Neural progenitor cell (in vitro differentiated cells): ENCODE data around the gene TLR8. TPM values are rescaled to one million over a fixed set of nuclear protein-coding genes. Genes with fewer than 3 reads are reported as not detected.

ENCODE experiments used
- DNase-seq: peaks from one replicate; pipeline ENCODE4 v3.0.0-alpha.2; 2016; ENCODE audit warnings: low spot score
- H2AFZ ChIP-seq: fragments of 200-600 bp; sonication (generic); replicated peaks from 2 replicates; pipeline ENCODE4 v1.6.1; 2016; ENCODE audit warnings: antibody characterized with exemption
- H3F3A ChIP-seq: fragments of 200-600 bp; sonication (generic); 2 replicates; pipeline ENCODE4 v1.6.1; 2016; ENCODE audit warnings: antibody characterized with exemption, low read depth
- H3K27ac ChIP-seq: fragments of 200-600 bp; sonication (generic); 2 replicates; pipeline ENCODE4 v1.5.1; 2016; ENCODE audit warnings: mild to moderate bottlenecking
- H3K27me3 ChIP-seq: fragments of 200-600 bp; sonication (generic); 2 replicates; pipeline ENCODE4 v1.6.1; 2016; ENCODE audit warnings: mild to moderate bottlenecking, moderate library complexity
- H3K36me3 ChIP-seq: fragments of 200-600 bp; sonication (generic); 2 replicates; pipeline ENCODE4 v1.5.1; 2016
- H3K4me1 ChIP-seq: fragments of 200-600 bp; sonication (generic); 2 replicates; pipeline ENCODE4 v1.6.1; 2016; ENCODE audit warnings: mixed run types
- H3K4me2 ChIP-seq: fragments of 200-600 bp; sonication (generic); 2 replicates; pipeline ENCODE4 v1.6.1; 2016
- H3K4me3 ChIP-seq: fragments of 200-600 bp; sonication (generic); 2 replicates; pipeline ENCODE4 v1.5.1; 2016
- H3K79me2 ChIP-seq: fragments of 200-600 bp; sonication (generic); 2 replicates; pipeline ENCODE4 v1.6.1; 2016; ENCODE audit warnings: low read depth
- H3K9ac ChIP-seq: fragments of 200-600 bp; sonication (generic); 2 replicates; pipeline ENCODE4 v1.6.1; 2016
- H3K9me3 ChIP-seq: fragments of 200-600 bp; sonication (generic); 2 replicates; pipeline ENCODE4 v1.5.1; 2016; ENCODE audit warnings: low read depth
- H4K20me1 ChIP-seq: fragments of 200-600 bp; sonication (generic); 2 replicates; pipeline ENCODE4 v1.6.1; 2016; ENCODE audit warnings: low read depth
- H3K27ac Mint-ChIP-seq: 3 replicates; pipeline ENCODE4 v1.8.0; 2021; ENCODE audit warnings: mixed read lengths
- H3K27me3 Mint-ChIP-seq: 2 replicates; pipeline ENCODE4 v1.8.0; 2022; ENCODE audit warnings: low read depth, mild to moderate bottlenecking, inconsistent platforms, moderate library complexity, mixed read lengths; ENCODE audit not compliant: insufficient read depth
- H3K36me3 Mint-ChIP-seq: 3 replicates; pipeline ENCODE4 v1.8.0; 2021; ENCODE audit warnings: mixed read lengths
- H3K4me1 Mint-ChIP-seq: 3 replicates; pipeline ENCODE4 v1.8.0; 2021; ENCODE audit warnings: mixed read lengths
- H3K4me3 Mint-ChIP-seq: 3 replicates; pipeline ENCODE4 v1.8.0; 2021; ENCODE audit warnings: mild to moderate bottlenecking, moderate library complexity, mixed read lengths
- H3K9me3 Mint-ChIP-seq: 3 replicates; pipeline ENCODE4 v1.8.0; 2020; ENCODE audit warnings: mixed read lengths
- EZH2 ChIP-seq: fragments of 200-600 bp; sonication (generic); IDR thresholded peaks from 2 replicates; pipeline ENCODE4 v1.6.1; 2017; ENCODE audit warnings: antibody characterized with exemption, mild to moderate bottlenecking, moderate library complexity
- EZH2phosphoT487 ChIP-seq: fragments of 200-600 bp; sonication (generic); IDR thresholded peaks from 2 replicates; pipeline ENCODE4 v1.6.1; 2017; ENCODE audit warnings: antibody characterized with exemption
- total RNA-seq: library from RNA; depleted of rRNA; stranded (reverse); fragments of >200 nt; gene quantifications from 2 replicates; pipeline ENCODE4 v1.2.3, GENCODE V29; 2015; ENCODE audit warnings: low replicate concordance
- TF ChIP-seq, protein P1 (sequence below): fragments of 200-600 bp; sonication (generic); IDR thresholded peaks from 2 replicates; pipeline ENCODE4 v1.5.1; 2017; ENCODE audit warnings: antibody characterized with exemption, mild to moderate bottlenecking

Gene TLR8
- total RNA-seq, 1 donor from 2014 or later, result not detected

- Histone ChIP-seq H3K9ac (no peak overlapping the region), H3K27me3 (no peaks in the 10 kb centered on the region), H3K4me1 (no peaks in the 10 kb centered on the region), H2AFZ (no peak overlapping the region), H4K20me1 (no peaks in the 10 kb centered on the region), H3F3A (no peaks in the 10 kb centered on the region), H3K4me2 (no peak overlapping the region), H3K4me3 (no peak overlapping the region), H3K9me3 (peaks cover 4% of the 10 kb centered on the region), H3K79me2 (no peaks in the 10 kb centered on the region), H3K27ac (no peak overlapping the region), H3K36me3 (no peaks in the 10 kb centered on the region)
- H3K27me3 Mint-ChIP-seq, result no peaks in the 10 kb centered on the region
- no peak overlapping the region for H3K27ac Mint-ChIP-seq
- H3K9me3 Mint-ChIP-seq, result peaks cover 8% of the 10 kb centered on the region
- no peaks in the 10 kb centered on the region for H3K4me1 Mint-ChIP-seq
- no peak for TF ChIP-seq EZH2phosphoT487
- TF ChIP-seq, protein P1, sequence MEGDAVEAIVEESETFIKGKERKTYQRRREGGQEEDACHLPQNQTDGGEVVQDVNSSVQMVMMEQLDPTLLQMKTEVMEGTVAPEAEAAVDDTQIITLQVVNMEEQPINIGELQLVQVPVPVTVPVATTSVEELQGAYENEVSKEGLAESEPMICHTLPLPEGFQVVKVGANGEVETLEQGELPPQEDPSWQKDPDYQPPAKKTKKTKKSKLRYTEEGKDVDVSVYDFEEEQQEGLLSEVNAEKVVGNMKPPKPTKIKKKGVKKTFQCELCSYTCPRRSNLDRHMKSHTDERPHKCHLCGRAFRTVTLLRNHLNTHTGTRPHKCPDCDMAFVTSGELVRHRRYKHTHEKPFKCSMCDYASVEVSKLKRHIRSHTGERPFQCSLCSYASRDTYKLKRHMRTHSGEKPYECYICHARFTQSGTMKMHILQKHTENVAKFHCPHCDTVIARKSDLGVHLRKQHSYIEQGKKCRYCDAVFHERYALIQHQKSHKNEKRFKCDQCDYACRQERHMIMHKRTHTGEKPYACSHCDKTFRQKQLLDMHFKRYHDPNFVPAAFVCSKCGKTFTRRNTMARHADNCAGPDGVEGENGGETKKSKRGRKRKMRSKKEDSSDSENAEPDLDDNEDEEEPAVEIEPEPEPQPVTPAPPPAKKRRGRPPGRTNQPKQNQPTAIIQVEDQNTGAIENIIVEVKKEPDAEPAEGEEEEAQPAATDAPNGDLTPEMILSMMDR, result no peak
- no peak for TF ChIP-seq EZH2
- H3K4me3 Mint-ChIP-seq, result no peak overlapping the region
- no peaks in the 10 kb centered on the region for H3K36me3 Mint-ChIP-seq
- no peak for DNase-seq
Observed at GRCh38 chrX:12867685-12868084, 38.7 kb upstream of the TLR8 start.

DNA sequence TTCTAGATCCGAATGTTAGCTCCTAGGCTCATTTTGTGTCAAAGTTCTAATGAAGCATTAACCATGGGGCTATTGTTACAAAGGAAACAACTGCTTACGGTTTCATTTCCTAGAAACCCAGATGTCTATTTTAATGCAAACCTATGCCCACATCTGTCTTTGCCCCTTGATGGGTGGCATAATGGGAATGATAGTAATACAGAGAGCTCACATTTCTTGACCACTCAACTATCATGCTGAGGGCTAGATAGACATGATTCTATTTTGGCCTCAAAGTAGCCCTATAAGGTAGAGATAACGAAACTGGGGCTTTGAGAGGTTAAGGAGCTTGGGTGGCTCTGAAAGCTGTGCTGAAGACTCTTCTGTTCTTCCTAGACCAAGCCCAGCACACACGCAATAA is 37.7 kb upstream of the TLR8 start:
- no peaks in the 10 kb centered on the region for H4K20me1 ChIP-seq
- Mint-ChIP-seq H3K9me3 (peaks cover 6% of the 10 kb centered on the region), H3K36me3 (no peaks in the 10 kb centered on the region), H3K27ac (no peak overlapping the region), H3K4me3 (no peak overlapping the region), H3K4me1 (no peaks in the 10 kb centered on the region), H3K27me3 (no peaks in the 10 kb centered on the region)
- H3K4me3 ChIP-seq, result no peak overlapping the region
- no peaks in the 10 kb centered on the region for H3K79me2 ChIP-seq
- no peaks in the 10 kb centered on the region for H3F3A ChIP-seq
- no peak for TF ChIP-seq EZH2
- no peak for TF ChIP-seq EZH2phosphoT487
- TF ChIP-seq, protein P1, result no peak
- H3K9ac ChIP-seq, result no peak overlapping the region
- peaks cover 4% of the 10 kb centered on the region for H3K9me3 ChIP-seq
- no peak overlapping the region for H3K4me2 ChIP-seq
- H3K27ac ChIP-seq, result no peak overlapping the region
- no peaks in the 10 kb centered on the region for H3K27me3 ChIP-seq
- no peak overlapping the region for H2AFZ ChIP-seq
- H3K4me1 ChIP-seq, result no peaks in the 10 kb centered on the region
- DNase-seq, result no peak
- H3K36me3 ChIP-seq, result no peaks in the 10 kb centered on the region

DNA sequence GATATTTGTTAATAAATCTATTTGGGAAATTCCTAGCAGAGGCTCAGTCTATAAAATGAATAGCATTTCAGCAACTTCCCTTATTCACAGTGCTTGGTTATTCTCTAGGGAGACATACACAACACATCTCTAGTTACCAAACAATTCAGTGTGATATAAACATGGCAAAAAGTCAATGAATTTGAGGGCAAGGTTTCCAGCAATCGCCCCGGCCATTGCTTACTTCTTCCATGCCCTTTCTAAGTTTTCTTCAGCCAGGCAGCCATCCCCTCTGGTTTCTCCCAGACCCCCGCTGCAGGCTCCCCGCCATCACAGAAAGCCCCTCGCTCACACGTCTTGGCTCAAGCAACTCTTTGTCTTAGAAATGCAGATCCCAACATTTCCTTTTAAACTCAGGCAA is 35.2 kb upstream of the TLR8 start:
- H3K27ac Mint-ChIP-seq, result no peak overlapping the region
- Histone ChIP-seq H3K9me3 (peaks cover 3% of the 10 kb centered on the region), H3K4me2 (no peak overlapping the region), H3K4me3 (no peak overlapping the region), H2AFZ (no peak overlapping the region), H3F3A (no peaks in the 10 kb centered on the region), H3K36me3 (no peaks in the 10 kb centered on the region), H3K79me2 (no peaks in the 10 kb centered on the region), H4K20me1 (no peaks in the 10 kb centered on the region), H3K4me1 (no peaks in the 10 kb centered on the region), H3K27me3 (no peaks in the 10 kb centered on the region), H3K27ac (no peak overlapping the region), H3K9ac (no peak overlapping the region)
- H3K27me3 Mint-ChIP-seq, result no peaks in the 10 kb centered on the region
- H3K4me1 Mint-ChIP-seq, result no peaks in the 10 kb centered on the region
- TF ChIP-seq, protein P1, result no peak
- no peak for TF ChIP-seq EZH2phosphoT487
- no peak for TF ChIP-seq EZH2
- H3K36me3 Mint-ChIP-seq, result no peaks in the 10 kb centered on the region
- H3K4me3 Mint-ChIP-seq, result no peak overlapping the region
- DNase-seq, result no peak
- peaks cover 9% of the 10 kb centered on the region for H3K9me3 Mint-ChIP-seq
